IMR-90 (cell line): Measurements from ENCODE around the gene LHFPL6.

ENCODE experiments used
- CEBPB ChIP-seq: IDR thresholded peaks from 2 replicates; pipeline ENCODE4 v1.6.1; 2012; ENCODE audit warnings: low read depth, low read length, improper control_type of control experiment
- MAFK ChIP-seq: IDR thresholded peaks from 2 replicates; pipeline ENCODE4 v1.6.1; 2012; ENCODE audit warnings: low read depth, low read length, improper control_type of control experiment
- NFE2L2 ChIP-seq: fragments of 150-350 bp; IDR thresholded peaks from 2 replicates; pipeline ENCODE4 v1.6.1; 2016; ENCODE audit warnings: low read depth, mild to moderate bottlenecking, low read length
- POLR2A ChIP-seq: IDR thresholded peaks from 2 replicates; pipeline ENCODE4 v1.6.1; 2012; ENCODE audit warnings: mild to moderate bottlenecking, low read depth, low read length
- RAD21 ChIP-seq: IDR thresholded peaks from 2 replicates; pipeline ENCODE4 v1.6.1; 2012; ENCODE audit warnings: low read length, improper control_type of control experiment
- RCOR1 ChIP-seq: IDR thresholded peaks from 2 replicates; pipeline ENCODE4 v1.6.1; 2012; ENCODE audit warnings: mild to moderate bottlenecking, low read length, improper control_type of control experiment; ENCODE audit not compliant: insufficient replicate concordance
- RFX5 ChIP-seq: IDR thresholded peaks from 2 replicates; pipeline ENCODE4 v1.8.0; 2012; ENCODE audit warnings: low read depth, mild to moderate bottlenecking, low read length, moderate library complexity
- SMC3 ChIP-seq: fragments of 150-350 bp; IDR thresholded peaks from 2 replicates; pipeline ENCODE4 v1.6.1; 2016; ENCODE audit warnings: low read depth, mild to moderate bottlenecking, antibody characterized with exemption, low read length, moderate library complexity
- TF ChIP-seq, protein P1 (sequence below): conservative IDR thresholded peaks from 2 replicates; pipeline ENCODE4 v1.5.1; 2012; ENCODE audit warnings: mild to moderate bottlenecking, low read depth, low read length, improper control_type of control experiment
- TF ChIP-seq, protein P2 (sequence below): fragments of 150-350 bp; IDR thresholded peaks from 2 replicates; pipeline ENCODE4 v1.6.1; 2017; ENCODE audit warnings: mild to moderate bottlenecking, antibody characterized with exemption, low read length, low read depth

DNA sequence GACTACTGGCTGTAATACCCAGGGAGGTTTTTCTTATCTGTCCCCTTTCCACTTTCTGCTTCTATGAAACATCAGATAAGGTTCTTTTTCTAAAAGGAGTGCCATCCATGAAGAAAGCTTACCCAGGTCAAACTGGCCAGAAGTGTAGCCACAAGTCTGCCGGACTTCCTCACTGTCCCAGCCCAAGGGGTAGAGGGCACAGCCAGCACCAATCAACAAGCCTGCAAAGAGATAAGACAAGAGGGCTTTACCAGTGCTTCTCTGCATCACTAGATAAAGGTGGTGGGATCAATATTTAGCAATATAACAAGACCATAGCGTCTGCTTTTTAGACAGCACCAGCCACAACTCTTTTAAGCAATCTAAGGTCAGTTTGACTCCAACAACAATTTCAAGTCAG is 224.7 kb downstream of the LHFPL6 start:
- TF ChIP-seq RCOR1, result no peak
- no peak for TF ChIP-seq POLR2A
- TF ChIP-seq, protein P1, sequence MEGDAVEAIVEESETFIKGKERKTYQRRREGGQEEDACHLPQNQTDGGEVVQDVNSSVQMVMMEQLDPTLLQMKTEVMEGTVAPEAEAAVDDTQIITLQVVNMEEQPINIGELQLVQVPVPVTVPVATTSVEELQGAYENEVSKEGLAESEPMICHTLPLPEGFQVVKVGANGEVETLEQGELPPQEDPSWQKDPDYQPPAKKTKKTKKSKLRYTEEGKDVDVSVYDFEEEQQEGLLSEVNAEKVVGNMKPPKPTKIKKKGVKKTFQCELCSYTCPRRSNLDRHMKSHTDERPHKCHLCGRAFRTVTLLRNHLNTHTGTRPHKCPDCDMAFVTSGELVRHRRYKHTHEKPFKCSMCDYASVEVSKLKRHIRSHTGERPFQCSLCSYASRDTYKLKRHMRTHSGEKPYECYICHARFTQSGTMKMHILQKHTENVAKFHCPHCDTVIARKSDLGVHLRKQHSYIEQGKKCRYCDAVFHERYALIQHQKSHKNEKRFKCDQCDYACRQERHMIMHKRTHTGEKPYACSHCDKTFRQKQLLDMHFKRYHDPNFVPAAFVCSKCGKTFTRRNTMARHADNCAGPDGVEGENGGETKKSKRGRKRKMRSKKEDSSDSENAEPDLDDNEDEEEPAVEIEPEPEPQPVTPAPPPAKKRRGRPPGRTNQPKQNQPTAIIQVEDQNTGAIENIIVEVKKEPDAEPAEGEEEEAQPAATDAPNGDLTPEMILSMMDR, result no peak
- no peak for TF ChIP-seq RFX5
- no peak for TF ChIP-seq CEBPB
- TF ChIP-seq MAFK, result no peak
- TF ChIP-seq, protein P2, sequence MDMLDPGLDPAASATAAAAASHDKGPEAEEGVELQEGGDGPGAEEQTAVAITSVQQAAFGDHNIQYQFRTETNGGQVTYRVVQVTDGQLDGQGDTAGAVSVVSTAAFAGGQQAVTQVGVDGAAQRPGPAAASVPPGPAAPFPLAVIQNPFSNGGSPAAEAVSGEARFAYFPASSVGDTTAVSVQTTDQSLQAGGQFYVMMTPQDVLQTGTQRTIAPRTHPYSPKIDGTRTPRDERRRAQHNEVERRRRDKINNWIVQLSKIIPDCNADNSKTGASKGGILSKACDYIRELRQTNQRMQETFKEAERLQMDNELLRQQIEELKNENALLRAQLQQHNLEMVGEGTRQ, result no peak
- TF ChIP-seq RAD21, result no peak
- TF ChIP-seq NFE2L2, result no peak
- no peak for TF ChIP-seq SMC3
